Measurements from ENCODE around the gene S1PR4. TPM values are rescaled to one million over a fixed set of nuclear protein-coding genes. Genes with fewer than 3 reads are reported as not detected.
A peak's percentile ranks its signal among the peaks of the same experiment; 100 is the strongest.

Gene S1PR4
- total and polyA plus RNA-seq, 2 donors from 2014 or later = 0.67 to 5.1 TPM

DNA sequence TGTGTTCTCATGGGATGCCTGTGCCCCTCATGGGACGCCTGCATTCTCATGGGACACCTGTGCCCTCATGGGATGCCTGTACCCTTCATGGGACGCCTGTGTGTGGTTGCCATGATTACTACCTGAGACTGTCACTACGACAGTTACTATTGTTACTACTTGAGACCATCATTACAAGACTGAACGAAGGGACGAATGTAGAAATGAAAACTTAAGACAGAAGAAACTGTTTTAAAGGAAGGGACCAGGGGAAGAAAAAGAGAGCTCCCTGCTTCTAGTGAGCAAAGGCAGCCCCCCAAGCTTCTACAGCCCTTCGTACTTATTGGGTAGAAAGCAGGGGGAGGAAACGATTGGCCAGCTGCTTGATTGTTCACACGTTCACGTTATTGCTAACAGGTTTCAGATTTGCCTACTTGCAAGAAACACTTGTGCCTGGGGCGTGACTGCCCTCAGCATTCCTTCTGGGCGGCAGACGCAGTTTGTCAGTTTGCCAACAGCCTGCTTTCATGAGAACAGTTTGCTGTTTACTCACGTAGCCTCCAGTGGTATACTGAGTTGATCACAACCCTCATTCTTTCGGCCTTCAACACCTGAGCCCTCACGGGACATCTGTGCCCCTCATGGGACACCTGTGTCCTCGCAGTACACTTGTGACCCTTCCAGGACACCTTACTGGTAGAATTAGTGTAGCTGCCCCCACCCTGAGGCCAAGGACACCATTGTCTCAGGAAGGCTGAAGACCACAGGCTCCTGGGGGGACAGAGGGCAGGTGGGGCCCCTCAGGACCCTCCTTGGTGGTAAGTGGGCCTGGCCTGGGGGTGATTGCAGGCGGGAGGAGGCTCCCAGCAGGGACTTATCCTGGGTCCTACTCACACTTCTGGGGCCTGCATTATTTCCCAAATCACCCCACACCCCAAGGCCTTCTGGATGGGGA, 2.5 kb upstream of the S1PR4 start:
- Histone ChIP-seq H3K36me3 (ENCODE audit: control insufficient read depth in 2 of 3, insufficient read depth in 3 of 3, low read length in 3 of 3) (no peaks in the 10 kb centered on the region), H3K9ac (ENCODE audit: low read length in 3 of 3) (no peak overlapping the region), H3K27me3 (ENCODE audit: control insufficient read depth, insufficient read depth, low read length) (no peaks in the 10 kb centered on the region), H3K4me3 (ENCODE audit: low read length in 3 of 3) (no peak overlapping the region), H3K9me3 (ENCODE audit: control insufficient read depth in 2 of 3, insufficient read depth in 1 of 3, low read length in 3 of 3) (no peaks in the 10 kb centered on the region), H3K4me1 (ENCODE audit: control insufficient read depth in 2 of 3, insufficient read depth in 2 of 3, low read depth in 1 of 3, low read length in 3 of 3) (no peaks in the 10 kb centered on the region), H3K27ac (ENCODE audit: low read depth in 2 of 2, low read length in 2 of 2) (no peak overlapping the region)
- TF ChIP-seq, protein P1, sequence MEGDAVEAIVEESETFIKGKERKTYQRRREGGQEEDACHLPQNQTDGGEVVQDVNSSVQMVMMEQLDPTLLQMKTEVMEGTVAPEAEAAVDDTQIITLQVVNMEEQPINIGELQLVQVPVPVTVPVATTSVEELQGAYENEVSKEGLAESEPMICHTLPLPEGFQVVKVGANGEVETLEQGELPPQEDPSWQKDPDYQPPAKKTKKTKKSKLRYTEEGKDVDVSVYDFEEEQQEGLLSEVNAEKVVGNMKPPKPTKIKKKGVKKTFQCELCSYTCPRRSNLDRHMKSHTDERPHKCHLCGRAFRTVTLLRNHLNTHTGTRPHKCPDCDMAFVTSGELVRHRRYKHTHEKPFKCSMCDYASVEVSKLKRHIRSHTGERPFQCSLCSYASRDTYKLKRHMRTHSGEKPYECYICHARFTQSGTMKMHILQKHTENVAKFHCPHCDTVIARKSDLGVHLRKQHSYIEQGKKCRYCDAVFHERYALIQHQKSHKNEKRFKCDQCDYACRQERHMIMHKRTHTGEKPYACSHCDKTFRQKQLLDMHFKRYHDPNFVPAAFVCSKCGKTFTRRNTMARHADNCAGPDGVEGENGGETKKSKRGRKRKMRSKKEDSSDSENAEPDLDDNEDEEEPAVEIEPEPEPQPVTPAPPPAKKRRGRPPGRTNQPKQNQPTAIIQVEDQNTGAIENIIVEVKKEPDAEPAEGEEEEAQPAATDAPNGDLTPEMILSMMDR (IDR thresholded peaks at IDR 0.05; ENCODE audit: borderline replicate concordance, extremely low read depth, insufficient read depth) = no peak
- intact Hi-C loops (cut with DNase I) = no loop called here
- FAIRE-seq (no peak), DNase-seq (peak in 1 of 5 donors; percentile 83)

DNA sequence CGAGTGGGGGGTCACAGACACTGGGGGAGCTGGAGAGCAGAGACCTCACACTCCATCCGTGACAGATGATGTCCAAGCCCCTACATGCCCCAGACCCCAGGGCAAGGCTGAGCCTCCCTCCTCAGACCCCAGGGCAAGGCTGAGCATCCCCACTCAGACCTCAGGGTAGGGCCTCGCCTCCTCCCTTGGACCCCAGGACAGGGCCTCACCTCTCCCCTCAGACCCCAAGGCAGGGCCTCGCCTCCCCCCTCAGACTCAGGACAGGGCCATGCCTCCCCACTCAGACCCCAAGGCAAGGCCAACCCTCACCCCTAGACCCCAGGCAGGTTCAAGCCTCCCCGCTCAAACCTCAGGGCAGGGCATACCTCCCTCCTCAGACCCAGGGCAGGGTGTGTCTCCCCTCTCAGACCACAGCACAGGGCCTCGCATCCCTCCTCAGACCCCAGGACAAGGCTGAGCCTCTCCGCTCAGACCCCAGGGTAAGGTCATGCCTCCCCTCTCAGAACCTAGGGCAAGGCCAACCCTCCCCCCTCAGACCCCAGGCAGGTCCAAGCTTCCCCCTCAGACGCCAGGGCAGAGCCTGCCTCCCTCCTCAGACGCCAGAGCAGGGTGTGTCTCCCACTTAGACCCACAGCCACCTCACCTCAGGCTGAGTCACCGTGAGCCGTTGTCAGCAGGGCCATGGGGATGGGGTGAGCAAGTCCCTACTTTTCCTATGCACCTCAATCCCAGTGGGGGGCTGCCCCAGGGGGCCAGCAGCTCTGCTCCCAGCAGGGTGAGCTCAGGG, 1.7 kb upstream of the S1PR4 start:
- H3K27ac ChIP-seq (ENCODE audit: low read depth in 2 of 2, low read length in 2 of 2) = no peak overlapping the region

DNA sequence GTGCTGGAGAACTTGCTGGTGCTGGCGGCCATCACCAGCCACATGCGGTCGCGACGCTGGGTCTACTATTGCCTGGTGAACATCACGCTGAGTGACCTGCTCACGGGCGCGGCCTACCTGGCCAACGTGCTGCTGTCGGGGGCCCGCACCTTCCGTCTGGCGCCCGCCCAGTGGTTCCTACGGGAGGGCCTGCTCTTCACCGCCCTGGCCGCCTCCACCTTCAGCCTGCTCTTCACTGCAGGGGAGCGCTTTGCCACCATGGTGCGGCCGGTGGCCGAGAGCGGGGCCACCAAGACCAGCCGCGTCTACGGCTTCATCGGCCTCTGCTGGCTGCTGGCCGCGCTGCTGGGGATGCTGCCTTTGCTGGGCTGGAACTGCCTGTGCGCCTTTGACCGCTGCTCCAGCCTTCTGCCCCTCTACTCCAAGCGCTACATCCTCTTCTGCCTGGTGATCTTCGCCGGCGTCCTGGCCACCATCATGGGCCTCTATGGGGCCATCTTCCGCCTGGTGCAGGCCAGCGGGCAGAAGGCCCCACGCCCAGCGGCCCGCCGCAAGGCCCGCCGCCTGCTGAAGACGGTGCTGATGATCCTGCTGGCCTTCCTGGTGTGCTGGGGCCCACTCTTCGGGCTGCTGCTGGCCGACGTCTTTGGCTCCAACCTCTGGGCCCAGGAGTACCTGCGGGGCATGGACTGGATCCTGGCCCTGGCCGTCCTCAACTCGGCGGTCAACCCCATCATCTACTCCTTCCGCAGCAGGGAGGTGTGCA, 587 bp downstream of the S1PR4 start:
- FAIRE-seq = no peak
- intact Hi-C loops (cut with DNase I) = no loop called here
- H3K4me3 ChIP-seq (ENCODE audit: low read length in 3 of 3) = no peak overlapping the region
- H3K27me3 ChIP-seq (ENCODE audit: control insufficient read depth, insufficient read depth, low read length) = no peaks in the 10 kb centered on the region
- H3K9me3 ChIP-seq (ENCODE audit: control insufficient read depth in 2 of 3, insufficient read depth in 1 of 3, low read length in 3 of 3) = no peaks in the 10 kb centered on the region
- peak overlapping the region in 1 of 2 donors; percentile 37 for H3K27ac ChIP-seq (ENCODE audit: low read depth in 2 of 2, low read length in 2 of 2)
- no peaks in the 10 kb centered on the region for H3K4me1 ChIP-seq (ENCODE audit: control insufficient read depth in 2 of 3, insufficient read depth in 2 of 3, low read depth in 1 of 3, low read length in 3 of 3)
- peak in 1 of 5 donors; percentile 76 for DNase-seq
- TF ChIP-seq, protein P1 (IDR thresholded peaks at IDR 0.05; ENCODE audit: borderline replicate concordance, extremely low read depth, insufficient read depth) = no peak
- no peaks in the 10 kb centered on the region for H3K36me3 ChIP-seq (ENCODE audit: control insufficient read depth in 2 of 3, insufficient read depth in 3 of 3, low read length in 3 of 3)
- H3K9ac ChIP-seq (ENCODE audit: low read length in 3 of 3) = no peak overlapping the region

More for the DNA sequence above, 1.7 kb upstream of the S1PR4 start:
- H3K4me3 ChIP-seq (ENCODE audit: low read length in 3 of 3) = no peak overlapping the region
- H3K4me1 ChIP-seq (ENCODE audit: control insufficient read depth in 2 of 3, insufficient read depth in 2 of 3, low read depth in 1 of 3, low read length in 3 of 3) = no peaks in the 10 kb centered on the region
- DNase-seq = peak in 1 of 5 donors; percentile 84
- no peaks in the 10 kb centered on the region for H3K36me3 ChIP-seq (ENCODE audit: control insufficient read depth in 2 of 3, insufficient read depth in 3 of 3, low read length in 3 of 3)
- H3K27me3 ChIP-seq (ENCODE audit: control insufficient read depth, insufficient read depth, low read length) = no peaks in the 10 kb centered on the region
- no peak for FAIRE-seq
- H3K9me3 ChIP-seq (ENCODE audit: control insufficient read depth in 2 of 3, insufficient read depth in 1 of 3, low read length in 3 of 3) = no peaks in the 10 kb centered on the region
- TF ChIP-seq, protein P1 (IDR thresholded peaks at IDR 0.05; ENCODE audit: borderline replicate concordance, extremely low read depth, insufficient read depth) = no peak
- intact Hi-C loops (cut with DNase I) = no loop called here
- no peak overlapping the region for H3K9ac ChIP-seq (ENCODE audit: low read length in 3 of 3)
